ENCODE results near the gene IL12RB2.
"Not testable (repeated sequence)": the region's sequence is repeated elsewhere in the genome, so short reads cannot be mapped to it uniquely, and the experiment has no call there.

IL12RB2 gene

GRCh38 chr1:67431869-67432578 lies 124.4 kb downstream of the IL12RB2 start:
- DNase-seq (ENCODE audit: low read depth) = no peak

DNA sequence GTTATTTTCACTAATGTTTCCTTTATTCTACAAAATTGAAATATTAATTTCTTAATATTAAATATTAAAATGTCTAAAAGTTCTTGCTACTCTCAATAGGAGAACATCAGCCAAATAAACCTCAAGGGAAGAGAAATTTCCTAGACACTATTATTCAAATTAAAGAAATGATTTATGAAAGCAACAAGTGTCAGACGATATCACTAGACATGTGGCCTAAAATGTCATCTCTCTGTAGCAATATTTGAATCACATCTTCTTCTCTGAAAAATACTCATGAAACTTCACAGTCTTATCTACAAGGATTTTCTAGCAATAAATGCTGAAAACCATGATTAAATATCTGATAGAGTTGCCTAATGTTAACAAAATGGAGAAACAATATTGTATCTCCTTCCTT lies 125.1 kb downstream of the IL12RB2 start:
- no peak for DNase-seq (ENCODE audit: low read depth)

DNA sequence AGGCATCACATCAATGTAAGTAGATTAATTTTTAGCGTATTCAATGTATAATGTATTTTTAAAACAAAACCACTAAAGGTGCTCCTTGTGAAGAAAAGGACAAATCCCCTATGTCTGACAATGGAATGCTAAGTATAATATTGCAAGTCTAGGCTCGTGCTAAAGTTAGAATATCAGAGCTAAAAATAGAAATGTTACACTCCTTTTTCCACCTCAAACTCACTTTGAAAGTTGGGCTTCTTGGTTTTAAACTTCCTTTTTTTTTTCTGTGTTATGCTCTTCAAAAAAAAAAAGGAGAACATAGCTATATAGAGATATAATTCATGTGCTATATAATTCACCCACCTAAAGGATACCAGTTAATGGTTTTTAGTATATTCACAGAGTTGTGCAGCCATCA lies 126.2 kb downstream of the IL12RB2 start:
- DNase-seq (ENCODE audit: low read depth) = no peak

DNA sequence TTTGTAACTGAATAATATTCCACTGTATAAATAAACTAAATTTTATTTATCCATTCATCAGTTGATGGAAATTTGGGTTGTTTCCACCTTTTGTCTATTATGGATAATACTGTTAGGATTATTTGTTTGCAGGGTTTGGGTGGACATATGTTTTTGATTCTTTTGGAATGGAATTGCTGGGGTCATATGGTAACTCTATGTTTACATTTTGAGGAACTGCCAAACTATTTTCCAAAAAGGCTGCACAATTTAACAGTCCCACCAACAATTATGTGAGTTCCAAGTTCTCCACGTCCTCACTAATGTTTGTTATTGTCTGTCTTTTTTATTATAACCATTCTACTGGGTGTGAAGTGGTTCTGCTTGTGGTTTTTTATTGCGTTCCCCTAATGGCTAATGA lies 126.8 kb downstream of the IL12RB2 start:
- no peak for DNase-seq (ENCODE audit: low read depth)

- DNase-seq (ENCODE audit: low read depth) = no peak
Observed at GRCh38 chr1:67436511-67437055, 128.9 kb downstream of the IL12RB2 start.

DNA sequence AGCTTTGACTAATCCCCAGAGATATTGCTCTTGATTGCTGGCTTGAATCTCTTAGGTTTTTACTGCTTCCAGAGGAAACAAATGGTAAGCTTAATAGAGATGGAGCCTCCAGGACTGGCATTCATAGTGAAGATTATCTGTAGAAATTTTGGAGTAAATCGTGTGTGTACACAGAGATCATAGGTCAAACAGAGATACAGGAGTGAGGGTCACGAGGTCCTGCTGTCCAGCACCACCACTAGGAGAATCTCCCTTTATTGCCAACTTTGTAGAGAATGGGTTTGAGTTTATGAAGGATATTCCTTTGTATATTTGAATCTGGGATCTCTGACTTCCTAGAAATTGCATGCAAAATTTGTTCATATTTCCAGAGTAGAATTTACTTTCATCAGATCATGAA lies 130.3 kb downstream of the IL12RB2 start:
- DNase-seq (ENCODE audit: low read depth) = no peak

DNA sequence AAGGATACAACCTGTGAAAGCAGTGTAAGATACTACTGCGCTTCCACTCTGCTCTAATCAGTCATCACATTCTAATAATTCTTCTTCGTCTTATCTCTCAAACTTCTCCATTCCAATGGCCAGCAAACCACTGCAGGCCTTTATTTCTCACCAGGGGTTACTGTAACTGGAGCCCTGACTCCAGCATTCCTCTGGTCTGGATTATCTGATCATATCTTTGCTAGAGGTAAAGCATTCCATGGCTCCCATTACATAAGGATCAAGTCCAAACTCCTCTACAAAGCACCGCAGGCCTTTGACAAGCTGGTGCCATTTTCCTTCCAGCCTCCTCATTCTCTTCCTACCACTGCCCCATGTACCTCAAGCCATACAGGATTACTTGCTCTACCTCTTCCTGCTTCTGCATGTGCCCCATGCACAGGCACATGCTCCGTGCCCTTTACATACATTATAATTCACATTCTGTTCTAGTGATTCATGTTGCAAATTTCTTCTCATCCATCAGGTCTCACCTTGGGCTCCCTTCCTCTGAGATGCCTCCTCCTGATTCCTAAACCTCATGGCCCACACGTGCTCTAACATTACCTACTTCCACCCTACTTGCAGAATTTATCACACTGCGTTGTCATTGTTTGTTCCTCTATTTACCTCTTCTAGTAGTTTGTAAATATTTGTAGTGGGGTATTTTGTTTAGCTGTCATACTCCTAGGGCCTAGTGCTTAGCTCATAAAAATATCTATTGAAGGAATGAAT lies 131.8 kb downstream of the IL12RB2 start:
- no peak for DNase-seq (ENCODE audit: low read depth)

- DNase-seq (ENCODE audit: low read depth) = no peak
Observed at GRCh38 chr1:67440339-67440738, 132.7 kb downstream of the IL12RB2 start.

DNA sequence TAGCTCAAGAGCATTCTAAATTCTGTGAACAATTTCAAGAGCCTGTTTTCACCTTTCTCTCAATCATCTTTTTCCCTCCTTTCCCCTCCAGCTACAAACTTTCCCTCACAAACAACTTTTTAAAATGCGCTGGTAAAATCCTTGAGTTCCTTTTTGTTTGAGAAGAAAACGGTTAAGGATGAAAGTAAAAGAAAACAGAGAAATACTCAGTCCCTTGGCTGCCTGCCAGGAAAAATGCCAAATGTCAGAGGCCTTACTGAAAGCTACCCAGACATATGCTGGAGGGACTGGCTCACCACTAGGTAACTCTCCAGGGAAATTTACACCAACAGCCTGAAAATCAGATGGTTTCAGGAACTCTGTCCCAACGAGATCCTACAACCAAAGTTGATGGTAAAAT lies 133.5 kb downstream of the IL12RB2 start:
- no peak for DNase-seq (ENCODE audit: low read depth)

GRCh38 chr1:67441739-67442281 lies 134.1 kb downstream of the IL12RB2 start:
- no peak for DNase-seq (ENCODE audit: low read depth)

GRCh38 chr1:67446014-67446413 lies 138.3 kb downstream of the IL12RB2 start:
- not testable (repeated sequence) for DNase-seq (ENCODE audit: low read depth)
